Neural crest cell (in vitro differentiated cells): ENCODE data around the gene CIDEA. TPM values are rescaled to one million over a fixed set of nuclear protein-coding genes. Genes with fewer than 3 reads are reported as not detected.
A peak's percentile ranks its signal among the peaks of the same experiment; 100 is the strongest.

ENCODE experiments used
- DNase-seq: peaks from one replicate; pipeline ENCODE4 v3.0.0; 2021; ENCODE audit warnings: low read depth, mixed read lengths, low spot score
- H3K27ac Mint-ChIP-seq: one replicate; pipeline ENCODE4 v1.8.0; 2021; ENCODE audit warnings: mild to moderate bottlenecking, mixed read lengths; ENCODE audit not compliant: unreplicated experiment
- H3K27me3 Mint-ChIP-seq: 2 replicates; pipeline ENCODE4 v1.8.0; 2021; ENCODE audit warnings: low read depth, mild to moderate bottlenecking, mixed read lengths
- H3K36me3 Mint-ChIP-seq: 2 replicates; pipeline ENCODE4 v1.8.0; 2021; ENCODE audit warnings: low read depth, mild to moderate bottlenecking, mixed read lengths
- H3K4me1 Mint-ChIP-seq: 2 replicates; pipeline ENCODE4 v1.8.0; 2021; ENCODE audit warnings: mixed read lengths
- H3K4me3 Mint-ChIP-seq: one replicate; pipeline ENCODE4 v1.8.0; 2021; ENCODE audit warnings: mild to moderate bottlenecking, mixed read lengths
- H3K9me3 Mint-ChIP-seq: 2 replicates; pipeline ENCODE4 v1.8.0; 2021; ENCODE audit warnings: mixed read lengths
- total RNA-seq: library from RNA; stranded (reverse); gene quantifications from 2 replicates; pipeline ENCODE4 v1.2.1, GENCODE V29; 2021
- TF ChIP-seq, protein P1 (sequence below): fragments of 200-600 bp; sonication (generic); conservative IDR thresholded peaks from 2 replicates; pipeline ENCODE4 v1.5.0; 2021; ENCODE audit warnings: antibody characterized with exemption, mild to moderate bottlenecking

Gene CIDEA
- total RNA-seq, 1 donor from 2014 or later, result not detected

DNA sequence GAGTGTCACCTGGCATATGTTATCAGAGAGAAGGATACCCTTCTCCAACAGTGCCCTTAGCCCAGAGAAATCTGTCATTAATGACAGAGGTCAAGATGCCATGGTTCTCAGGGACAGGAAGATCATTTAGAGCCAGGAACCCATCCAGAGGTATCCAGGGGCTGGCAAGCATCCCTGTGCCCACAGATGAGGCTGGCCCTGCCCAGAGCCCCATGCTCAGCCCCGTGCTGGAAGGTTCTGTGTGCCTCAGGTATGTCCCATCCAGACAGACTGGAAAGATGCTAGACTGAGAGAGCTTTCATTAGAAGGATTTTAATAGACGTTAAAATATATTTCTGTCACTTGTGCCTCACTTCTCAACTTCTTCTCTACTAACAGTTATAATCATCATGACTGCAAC is 45.7 kb downstream of the CIDEA start:
- TF ChIP-seq, protein P1, sequence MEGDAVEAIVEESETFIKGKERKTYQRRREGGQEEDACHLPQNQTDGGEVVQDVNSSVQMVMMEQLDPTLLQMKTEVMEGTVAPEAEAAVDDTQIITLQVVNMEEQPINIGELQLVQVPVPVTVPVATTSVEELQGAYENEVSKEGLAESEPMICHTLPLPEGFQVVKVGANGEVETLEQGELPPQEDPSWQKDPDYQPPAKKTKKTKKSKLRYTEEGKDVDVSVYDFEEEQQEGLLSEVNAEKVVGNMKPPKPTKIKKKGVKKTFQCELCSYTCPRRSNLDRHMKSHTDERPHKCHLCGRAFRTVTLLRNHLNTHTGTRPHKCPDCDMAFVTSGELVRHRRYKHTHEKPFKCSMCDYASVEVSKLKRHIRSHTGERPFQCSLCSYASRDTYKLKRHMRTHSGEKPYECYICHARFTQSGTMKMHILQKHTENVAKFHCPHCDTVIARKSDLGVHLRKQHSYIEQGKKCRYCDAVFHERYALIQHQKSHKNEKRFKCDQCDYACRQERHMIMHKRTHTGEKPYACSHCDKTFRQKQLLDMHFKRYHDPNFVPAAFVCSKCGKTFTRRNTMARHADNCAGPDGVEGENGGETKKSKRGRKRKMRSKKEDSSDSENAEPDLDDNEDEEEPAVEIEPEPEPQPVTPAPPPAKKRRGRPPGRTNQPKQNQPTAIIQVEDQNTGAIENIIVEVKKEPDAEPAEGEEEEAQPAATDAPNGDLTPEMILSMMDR, result no peak
- DNase-seq, result no peak
- H3K4me1 Mint-ChIP-seq, result no peaks in the 10 kb centered on the region
- peaks cover 8% of the 10 kb centered on the region for H3K27me3 Mint-ChIP-seq
- H3K9me3 Mint-ChIP-seq, result no peaks in the 10 kb centered on the region
- H3K27ac Mint-ChIP-seq, result no peak overlapping the region
- no peaks in the 10 kb centered on the region for H3K36me3 Mint-ChIP-seq
- no peak overlapping the region for H3K4me3 Mint-ChIP-seq

DNA sequence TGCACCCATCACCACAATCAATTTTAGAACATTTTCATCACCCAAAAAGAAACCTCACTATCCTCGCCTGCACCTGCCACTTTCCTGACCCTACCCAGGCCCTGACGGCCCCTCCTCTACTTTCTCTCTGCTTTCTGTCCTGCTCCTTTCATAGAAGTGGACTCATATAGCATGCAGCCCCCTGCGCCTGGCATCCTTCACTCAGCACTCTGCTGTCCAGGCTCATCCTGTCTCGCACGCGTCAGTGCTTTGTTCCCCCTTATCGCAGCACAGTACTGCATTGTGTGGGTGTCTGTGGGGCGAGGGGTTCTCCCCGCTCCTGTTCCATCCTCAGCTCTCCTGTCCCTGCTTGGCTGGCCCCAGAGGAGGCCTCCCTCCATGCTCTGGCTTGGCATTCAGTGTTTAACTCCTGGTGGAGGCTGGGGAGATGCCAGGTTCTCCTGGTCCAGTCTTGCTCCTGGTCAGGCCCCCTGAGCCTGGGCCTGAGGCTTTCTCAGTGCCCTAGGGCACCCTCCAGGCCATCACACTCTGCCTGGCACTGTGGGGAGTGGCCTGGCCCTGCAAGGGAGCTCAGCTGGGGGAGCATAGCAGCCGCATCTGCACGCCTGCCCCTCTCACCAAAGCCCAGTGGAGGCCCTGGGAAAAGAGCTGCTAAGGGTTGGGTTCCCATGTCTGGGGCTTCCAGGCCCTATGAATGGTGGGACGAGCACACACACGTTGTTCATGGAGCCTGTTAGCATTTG is 47.3 kb downstream of the CIDEA start:
- Mint-ChIP-seq H3K27me3 (peaks cover 18% of the 10 kb centered on the region), H3K4me1 (peaks cover 3% of the 10 kb centered on the region), H3K9me3 (no peaks in the 10 kb centered on the region), H3K4me3 (no peak overlapping the region), H3K27ac (peak overlapping the region; percentile 14), H3K36me3 (no peaks in the 10 kb centered on the region)
- TF ChIP-seq, protein P1, result no peak
- DNase-seq, result no peak

DNA sequence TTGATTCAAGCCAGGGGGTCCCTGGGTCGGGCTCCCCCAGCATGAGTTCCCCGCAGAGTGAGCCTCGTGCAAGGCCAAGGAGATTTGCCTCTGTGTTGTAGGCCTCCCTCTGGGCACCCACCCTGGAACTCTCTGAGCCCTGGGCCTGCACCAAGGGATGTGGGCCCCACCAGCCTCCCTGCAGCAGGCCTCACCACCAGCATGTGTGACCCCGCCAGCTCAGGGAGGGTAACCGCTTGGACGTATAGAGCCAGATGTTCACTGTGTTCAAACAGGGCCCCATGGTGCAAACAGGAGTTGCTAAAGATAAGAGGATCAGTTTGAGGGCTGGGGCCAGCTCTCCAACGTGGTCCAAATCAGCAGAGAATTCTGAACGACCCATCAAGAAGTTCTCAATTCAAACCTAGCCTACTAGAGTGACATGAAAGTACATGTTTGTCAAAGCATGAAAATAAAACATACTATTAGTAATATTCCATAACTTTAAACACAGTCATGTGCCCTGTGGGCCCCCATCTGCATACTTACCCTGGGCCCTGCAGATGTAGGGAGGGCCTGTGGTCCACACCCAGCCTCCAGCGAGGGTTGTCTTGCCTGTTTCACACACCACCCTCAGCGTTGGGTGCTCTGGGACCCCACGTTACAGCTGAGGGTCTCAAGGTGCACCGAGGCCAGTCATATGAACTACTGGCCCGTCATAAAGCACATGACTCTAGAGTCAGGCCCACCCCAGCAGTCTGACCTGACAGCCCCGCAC is 48.4 kb downstream of the CIDEA start:
- TF ChIP-seq, protein P1, result no peak
- Mint-ChIP-seq H3K36me3 (no peaks in the 10 kb centered on the region), H3K4me1 (peaks cover 14% of the 10 kb centered on the region), H3K4me3 (no peak overlapping the region), H3K27ac (no peak overlapping the region), H3K27me3 (peaks cover 29% of the 10 kb centered on the region), H3K9me3 (no peaks in the 10 kb centered on the region)
- no peak for DNase-seq

DNA sequence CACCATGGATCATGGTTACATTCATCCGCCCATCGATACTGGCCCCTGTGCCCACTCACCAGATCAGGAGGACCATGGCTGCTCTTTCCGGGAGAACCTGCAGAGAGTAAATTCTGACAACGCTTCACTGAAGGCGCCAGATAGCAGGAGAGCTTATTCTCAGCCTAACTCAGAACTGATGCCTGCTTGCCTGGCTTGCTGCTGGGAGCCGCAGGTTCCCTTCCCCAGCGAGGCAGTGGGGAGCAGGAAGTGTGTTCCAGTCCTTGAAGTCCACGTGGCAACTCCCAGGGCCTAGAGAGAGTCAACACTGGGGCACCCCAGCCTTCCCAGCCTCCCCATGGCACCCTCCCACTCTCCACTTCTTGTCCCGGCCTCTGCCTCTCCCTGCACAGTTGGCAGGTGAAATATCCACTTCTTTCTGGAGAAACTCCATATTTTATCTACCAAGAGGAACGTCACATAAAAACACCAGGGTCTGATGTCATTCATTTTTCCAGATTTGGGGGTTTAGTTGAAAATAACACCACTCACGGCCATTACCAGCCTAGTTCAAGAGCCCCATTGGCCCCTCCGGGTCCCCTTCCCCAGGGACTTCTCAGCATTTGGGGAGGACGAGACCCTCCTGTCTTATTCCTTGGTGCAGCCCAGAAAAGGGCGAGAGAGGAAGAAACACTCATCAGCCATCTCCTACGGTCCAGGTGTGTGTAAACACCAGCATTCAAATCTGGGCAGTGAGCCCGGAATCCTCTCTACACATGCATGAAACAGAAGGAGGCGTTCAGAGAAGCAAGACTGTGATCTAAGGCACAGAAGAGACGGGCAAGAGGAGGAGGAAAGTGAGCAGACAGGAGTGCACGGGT is 50.4 kb downstream of the CIDEA start:
- DNase-seq, result no peak
- TF ChIP-seq, protein P1, result no peak
- peaks cover under 1% of the 10 kb centered on the region for H3K36me3 Mint-ChIP-seq
- peaks cover 17% of the 10 kb centered on the region for H3K4me1 Mint-ChIP-seq
- peak overlapping the region; percentile 28 for H3K4me3 Mint-ChIP-seq
- H3K27me3 Mint-ChIP-seq, result peaks cover 34% of the 10 kb centered on the region
- no peaks in the 10 kb centered on the region for H3K9me3 Mint-ChIP-seq
- H3K27ac Mint-ChIP-seq, result no peak overlapping the region

DNA sequence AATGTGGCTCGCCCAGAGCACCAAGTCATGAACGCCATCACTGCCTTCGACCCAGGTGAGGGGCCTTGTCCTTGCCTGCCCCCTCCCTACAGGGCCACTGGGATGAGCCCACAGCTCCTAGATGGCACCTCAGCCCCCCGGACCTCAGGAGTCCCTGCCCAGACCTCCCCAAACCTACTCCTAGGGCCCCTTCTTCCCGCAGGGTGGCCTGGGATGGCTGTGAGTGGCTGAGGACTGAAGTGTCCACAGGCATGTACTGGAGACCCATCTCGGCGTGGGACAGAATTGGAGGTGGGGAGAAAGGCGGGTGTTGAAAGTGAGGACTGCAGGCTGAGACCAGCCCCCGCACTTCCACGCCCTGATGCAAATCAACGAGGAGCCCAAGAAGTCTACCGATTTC is 51.0 kb downstream of the CIDEA start:
- peaks cover 37% of the 10 kb centered on the region for H3K27me3 Mint-ChIP-seq
- TF ChIP-seq, protein P1, result no peak
- H3K4me3 Mint-ChIP-seq, result peak overlapping the region; percentile 16
- no peak for DNase-seq
- peaks cover 4% of the 10 kb centered on the region for H3K36me3 Mint-ChIP-seq
- peaks cover 20% of the 10 kb centered on the region for H3K4me1 Mint-ChIP-seq
- H3K9me3 Mint-ChIP-seq, result no peaks in the 10 kb centered on the region
- no peak overlapping the region for H3K27ac Mint-ChIP-seq
